Mucosa of rectum (tissue), 2 donors: Measurements from ENCODE around the gene FAM117A.

Experiments
- H3K27ac ChIP-seq, 2 donors: one replicate each; pipeline ENCODE4 v1.7.0; 2013; ENCODE audit warnings: inconsistent platforms in 2 of 2, low read depth in 2 of 2, low read length in 2 of 2
- H3K27me3 ChIP-seq, 2 donors: one replicate each; pipeline ENCODE4 v1.7.0; 2013; ENCODE audit warnings: low read length in 2 of 2; ENCODE audit not compliant: control insufficient read depth in 2 of 2, insufficient read depth in 2 of 2
- H3K36me3 ChIP-seq, 2 donors: one replicate each; pipeline ENCODE4 v1.7.0; 2013; ENCODE audit warnings: low read length in 2 of 2; ENCODE audit not compliant: control insufficient read depth in 2 of 2, insufficient read depth in 2 of 2
- H3K4me1 ChIP-seq, 2 donors: one replicate each; pipeline ENCODE4 v1.7.0; 2013; ENCODE audit warnings: low read length in 2 of 2, mild to moderate bottlenecking in 1 of 2; ENCODE audit not compliant: control insufficient read depth in 2 of 2, insufficient read depth in 2 of 2
- H3K4me3 ChIP-seq, 2 donors: one replicate each; pipeline ENCODE4 v1.7.0; 2013; ENCODE audit warnings: low read length in 2 of 2
- H3K9ac ChIP-seq, 2 donors: one replicate each; pipeline ENCODE4 v1.7.0; 2013; ENCODE audit warnings: low read length in 2 of 2, low read depth in 1 of 2, mild to moderate bottlenecking in 1 of 2
- H3K9me3 ChIP-seq, 2 donors: one replicate each; pipeline ENCODE4 v1.7.0; 2013; ENCODE audit warnings: low read length in 2 of 2; ENCODE audit not compliant: control insufficient read depth in 2 of 2
- donor health status: healthy.
- donor health status: Normal muscosa, but diverticular disease.

Gene FAM117A, protein sequence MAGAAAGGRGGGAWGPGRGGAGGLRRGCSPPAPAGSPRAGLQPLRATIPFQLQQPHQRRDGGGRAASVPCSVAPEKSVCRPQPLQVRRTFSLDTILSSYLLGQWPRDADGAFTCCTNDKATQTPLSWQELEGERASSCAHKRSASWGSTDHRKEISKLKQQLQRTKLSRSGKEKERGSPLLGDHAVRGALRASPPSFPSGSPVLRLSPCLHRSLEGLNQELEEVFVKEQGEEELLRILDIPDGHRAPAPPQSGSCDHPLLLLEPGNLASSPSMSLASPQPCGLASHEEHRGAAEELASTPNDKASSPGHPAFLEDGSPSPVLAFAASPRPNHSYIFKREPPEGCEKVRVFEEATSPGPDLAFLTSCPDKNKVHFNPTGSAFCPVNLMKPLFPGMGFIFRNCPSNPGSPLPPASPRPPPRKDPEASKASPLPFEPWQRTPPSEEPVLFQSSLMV

DNA sequence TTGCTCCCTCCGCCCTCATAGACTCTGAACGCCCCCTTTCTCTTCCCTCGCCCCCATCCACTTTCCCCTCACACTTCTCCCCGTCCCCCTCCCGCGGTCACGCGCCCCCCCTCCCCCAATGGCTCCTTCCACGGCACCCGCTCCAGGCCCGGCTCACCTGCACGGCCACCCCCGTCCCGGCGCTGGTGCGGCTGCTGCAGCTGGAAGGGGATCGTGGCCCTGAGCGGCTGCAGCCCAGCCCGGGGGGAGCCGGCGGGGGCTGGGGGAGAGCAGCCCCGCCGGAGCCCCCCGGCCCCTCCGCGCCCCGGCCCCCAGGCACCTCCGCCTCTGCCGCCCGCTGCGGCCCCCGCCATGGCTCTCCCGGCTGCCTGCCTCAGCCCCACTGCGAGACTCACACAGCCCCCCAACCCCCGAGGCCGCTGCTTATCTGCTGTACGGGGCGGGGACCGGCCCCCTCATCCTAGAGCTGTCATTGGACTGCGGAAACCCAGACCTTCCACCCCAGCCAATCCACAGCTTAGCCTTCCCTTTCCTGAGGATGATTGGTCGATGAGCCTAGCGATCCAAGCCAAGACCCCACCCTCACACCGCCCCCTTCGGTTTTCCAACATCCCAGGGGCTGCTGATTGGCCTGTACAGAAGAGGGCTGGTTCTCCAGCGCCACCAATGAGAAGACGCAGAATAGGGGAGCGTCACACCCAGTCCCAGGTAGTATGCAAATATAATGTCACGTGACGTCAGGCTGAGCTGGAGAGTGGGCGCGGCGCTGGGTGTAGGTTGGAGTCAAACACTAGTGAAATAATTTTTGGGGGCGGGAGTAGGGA, at the start of gene FAM117A:
Gene FAM117A, minus strand, starts transcription at position 397 of the 824 bp plus-strand sequence. Its CDS starts 44 bp downstream, at position 353.
- Histone ChIP-seq H3K27me3 (no peaks in the 10 kb centered on the region), H3K36me3 (no peaks in the 10 kb centered on the region), H3K4me1 (peaks cover 5 to 10% of the 10 kb centered on the region in 2 donors), H3K27ac (peak within 1 kb of the TSS in 1 of 2 donors; percentile 39), H3K4me3 (peak within 1 kb of the TSS; percentile 81), H3K9me3 (no peaks in the 10 kb centered on the region), H3K9ac (peak within 1 kb of the TSS; percentile 3 to 62)

DNA sequence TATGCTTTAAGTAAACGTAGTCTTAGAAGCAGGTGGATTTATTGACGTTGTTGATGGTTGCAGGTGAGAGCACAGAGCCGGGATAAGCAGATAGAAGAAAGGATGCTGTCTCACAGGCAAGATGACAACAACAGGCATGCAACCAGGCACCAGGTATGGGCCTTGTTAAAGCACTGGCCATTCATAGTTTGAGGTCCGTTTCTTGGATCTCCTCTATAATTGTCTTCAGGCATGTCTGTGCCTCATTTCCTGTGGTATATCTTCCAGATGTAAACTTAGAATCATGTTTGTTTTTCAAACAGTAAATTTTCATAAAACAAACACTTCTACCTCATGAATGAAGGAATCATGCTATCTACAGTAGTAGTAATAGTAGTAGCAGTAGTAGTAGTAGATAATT, 45.1 kb upstream of the FAM117A start:
- H3K9me3 ChIP-seq, result no peaks in the 10 kb centered on the region
- no peak overlapping the region for H3K27ac ChIP-seq
- no peak overlapping the region for H3K9ac ChIP-seq
- no peaks in the 10 kb centered on the region for H3K4me1 ChIP-seq
- no peaks in the 10 kb centered on the region for H3K27me3 ChIP-seq
- no peak overlapping the region for H3K4me3 ChIP-seq
- H3K36me3 ChIP-seq, result peaks cover 54 to 63% of the 10 kb centered on the region in 2 donors

DNA sequence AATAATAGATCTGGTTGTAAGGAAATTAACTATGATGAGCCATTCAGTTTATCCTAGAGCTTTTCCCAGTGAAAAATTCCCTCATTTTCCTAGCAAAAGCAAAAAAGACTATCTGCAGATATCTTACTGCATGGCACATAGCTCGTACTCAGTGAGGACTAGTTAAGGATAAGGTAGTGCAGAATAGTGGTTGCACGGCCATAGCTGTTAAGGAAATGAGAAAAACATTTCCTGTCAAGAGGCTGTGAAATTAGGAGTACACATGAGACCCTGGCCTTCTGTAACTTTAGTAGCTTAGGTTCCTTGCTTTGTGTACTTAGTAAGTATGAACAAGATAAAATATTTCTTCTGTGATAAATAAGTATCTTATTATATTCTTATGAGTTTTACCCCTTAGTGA, 34.8 kb upstream of the FAM117A start:
- no peak overlapping the region for H3K27ac ChIP-seq
- no peaks in the 10 kb centered on the region for H3K9me3 ChIP-seq
- no peaks in the 10 kb centered on the region for H3K4me1 ChIP-seq
- no peak overlapping the region for H3K9ac ChIP-seq
- peaks cover 48 to 69% of the 10 kb centered on the region in 2 donors for H3K36me3 ChIP-seq
- H3K4me3 ChIP-seq, result no peak overlapping the region
- no peaks in the 10 kb centered on the region for H3K27me3 ChIP-seq

DNA sequence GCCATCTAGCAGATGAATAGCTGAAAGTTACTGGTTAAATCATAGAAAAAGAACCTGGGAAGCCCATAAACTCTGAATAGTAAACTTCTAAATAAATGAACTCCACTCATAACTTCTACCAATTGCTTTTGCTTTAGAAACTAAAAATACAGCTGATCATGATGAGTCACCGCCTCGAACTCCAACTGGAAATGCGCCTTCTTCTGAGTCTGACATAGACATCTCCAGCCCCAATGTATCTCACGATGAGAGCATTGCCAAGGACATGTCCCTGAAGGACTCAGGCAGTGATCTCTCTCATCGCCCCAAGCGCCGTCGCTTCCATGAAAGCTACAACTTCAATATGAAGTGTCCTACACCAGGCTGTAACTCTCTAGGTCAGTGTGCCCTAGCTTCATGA, 34.3 kb upstream of the FAM117A start:
- Histone ChIP-seq H3K9me3 (no peaks in the 10 kb centered on the region), H3K4me3 (no peak overlapping the region), H3K9ac (no peak overlapping the region), H3K36me3 (peaks cover 49 to 69% of the 10 kb centered on the region in 2 donors), H3K4me1 (no peaks in the 10 kb centered on the region), H3K27me3 (no peaks in the 10 kb centered on the region), H3K27ac (no peak overlapping the region)

DNA sequence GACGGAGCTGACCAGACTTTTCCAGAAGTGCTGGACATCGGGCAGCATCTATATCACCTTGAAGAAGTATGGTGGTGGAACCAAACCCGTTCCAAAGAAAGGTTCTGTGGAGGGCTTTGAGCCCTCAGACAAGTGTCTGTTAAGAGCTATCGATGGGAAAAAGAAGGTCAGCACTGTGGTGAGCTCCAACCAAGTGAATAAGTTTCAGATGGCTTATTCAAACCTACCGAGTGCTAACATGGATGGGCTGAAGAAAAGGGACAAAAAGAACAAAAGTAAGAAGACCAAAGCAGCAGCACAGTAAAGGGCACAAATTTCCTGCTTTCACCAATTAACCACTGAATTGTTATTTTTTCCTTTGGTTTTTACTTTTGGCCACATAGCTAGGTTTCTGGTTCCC, 31.4 kb upstream of the FAM117A start:
- peaks cover 57 to 65% of the 10 kb centered on the region in 2 donors for H3K36me3 ChIP-seq
- no peak overlapping the region for H3K4me3 ChIP-seq

DNA sequence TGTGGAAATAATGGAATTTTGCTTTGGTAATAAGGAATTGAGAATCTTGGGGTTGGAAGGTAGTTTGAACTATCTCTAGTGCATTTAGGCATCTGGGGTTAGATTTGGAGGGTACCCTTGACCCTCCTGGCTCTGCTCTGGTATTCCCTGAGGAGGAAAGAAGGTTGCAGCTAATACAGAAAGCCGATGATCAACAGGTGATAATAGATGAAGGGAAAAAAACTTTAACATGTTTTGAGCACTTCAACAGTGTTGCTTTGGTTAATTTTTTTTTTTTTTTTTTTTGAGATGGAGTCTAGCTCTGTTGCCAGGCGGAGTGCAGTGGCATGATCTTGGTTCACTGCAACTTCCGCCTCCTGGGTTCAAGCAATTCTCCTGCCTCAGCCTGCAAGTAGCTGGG, 29.4 kb upstream of the FAM117A start:
- Histone ChIP-seq H3K9ac (no peak overlapping the region), H3K4me3 (no peak overlapping the region), H3K36me3 (peaks cover 47 to 50% of the 10 kb centered on the region in 2 donors), H3K27ac (no peak overlapping the region), H3K4me1 (peaks cover 9 to 11% of the 10 kb centered on the region in 2 donors), H3K9me3 (no peaks in the 10 kb centered on the region), H3K27me3 (no peaks in the 10 kb centered on the region)

More for the DNA sequence above, 31.4 kb upstream of the FAM117A start:
- Histone ChIP-seq H3K27ac (no peak overlapping the region), H3K9ac (no peak overlapping the region), H3K4me1 (peaks cover 0 to 1% of the 10 kb centered on the region in 2 donors), H3K9me3 (no peaks in the 10 kb centered on the region), H3K27me3 (no peaks in the 10 kb centered on the region)

DNA sequence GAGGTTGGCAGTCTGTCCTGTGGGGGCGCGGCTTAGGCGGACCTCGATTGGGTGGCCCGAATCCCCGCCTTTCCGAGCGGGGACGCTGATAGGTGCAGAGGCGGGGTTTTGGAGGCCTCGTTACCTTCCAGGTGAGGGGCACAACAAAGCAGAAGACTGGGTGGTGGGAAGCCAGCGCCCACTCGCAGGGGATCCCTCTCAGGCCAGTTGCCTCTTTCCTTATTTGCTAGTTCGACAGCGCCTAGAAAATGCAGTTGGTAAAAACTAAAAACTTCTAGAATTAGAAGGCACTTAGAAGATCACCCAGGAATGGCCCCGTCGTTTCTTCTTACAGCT, 25.3 kb upstream of the FAM117A start:
- H3K27ac ChIP-seq, result peak overlapping the region in 1 of 2 donors; percentile 100
- H3K27me3 ChIP-seq, result no peaks in the 10 kb centered on the region
- H3K4me1 ChIP-seq, result peaks cover 13 to 15% of the 10 kb centered on the region in 2 donors
- peaks cover 18 to 22% of the 10 kb centered on the region in 2 donors for H3K36me3 ChIP-seq
- no peaks in the 10 kb centered on the region for H3K9me3 ChIP-seq
- peak overlapping the region in 1 of 2 donors; percentile 33 for H3K9ac ChIP-seq
- H3K4me3 ChIP-seq, result peak overlapping the region; percentile 77 to 96

DNA sequence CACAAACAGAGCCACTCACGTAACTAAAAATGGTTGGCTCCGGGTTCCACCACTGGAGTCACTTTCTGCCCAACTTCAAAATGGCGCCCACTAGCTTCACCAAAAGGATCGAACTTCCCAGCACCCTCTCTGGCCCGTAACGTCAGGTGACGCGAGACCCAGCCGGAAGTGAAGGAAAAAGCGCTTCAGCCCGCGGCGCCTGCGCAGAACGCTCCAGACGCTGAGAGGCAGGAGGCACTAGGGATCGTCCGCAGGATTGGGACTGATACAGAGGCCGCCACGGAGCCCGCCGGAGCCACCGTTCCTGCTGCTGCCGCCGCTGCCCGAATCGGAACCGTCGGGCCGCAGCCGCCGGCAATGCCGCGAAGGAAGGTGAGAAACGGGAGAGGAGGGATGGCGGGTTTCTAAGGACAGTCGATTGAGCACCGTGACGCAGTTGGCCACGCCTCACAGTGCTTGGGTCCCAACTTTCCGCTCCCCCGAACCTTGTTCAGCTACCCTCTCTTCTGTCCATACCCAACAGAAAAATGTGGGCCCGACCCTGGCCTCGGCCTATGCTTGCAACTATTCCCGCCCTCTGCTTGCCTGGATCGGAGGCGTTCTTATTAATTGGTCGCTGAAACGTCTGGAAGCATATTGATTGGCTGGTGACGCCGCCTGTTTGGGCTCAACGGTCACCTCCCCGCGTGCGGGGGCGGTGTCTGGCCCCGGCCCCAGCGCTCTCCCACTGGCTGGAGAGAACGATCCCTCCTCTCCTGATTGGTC, 24.7 kb upstream of the FAM117A start, which contains the start of gene KAT7:
Gene KAT7, plus strand, starts transcription at position 204 of the 765 bp plus-strand sequence. Its CDS starts 154 bp downstream, at position 358.
- Histone ChIP-seq H3K27ac (peak within 1 kb of the TSS; percentile 99 to 100), H3K9me3 (no peaks in the 10 kb centered on the region), H3K9ac (peak within 1 kb of the TSS; percentile 100), H3K27me3 (no peaks in the 10 kb centered on the region), H3K4me3 (peak within 1 kb of the TSS; percentile 96 to 99), H3K4me1 (peaks cover 13 to 15% of the 10 kb centered on the region in 2 donors), H3K36me3 (peaks cover 17 to 19% of the 10 kb centered on the region in 2 donors)

DNA sequence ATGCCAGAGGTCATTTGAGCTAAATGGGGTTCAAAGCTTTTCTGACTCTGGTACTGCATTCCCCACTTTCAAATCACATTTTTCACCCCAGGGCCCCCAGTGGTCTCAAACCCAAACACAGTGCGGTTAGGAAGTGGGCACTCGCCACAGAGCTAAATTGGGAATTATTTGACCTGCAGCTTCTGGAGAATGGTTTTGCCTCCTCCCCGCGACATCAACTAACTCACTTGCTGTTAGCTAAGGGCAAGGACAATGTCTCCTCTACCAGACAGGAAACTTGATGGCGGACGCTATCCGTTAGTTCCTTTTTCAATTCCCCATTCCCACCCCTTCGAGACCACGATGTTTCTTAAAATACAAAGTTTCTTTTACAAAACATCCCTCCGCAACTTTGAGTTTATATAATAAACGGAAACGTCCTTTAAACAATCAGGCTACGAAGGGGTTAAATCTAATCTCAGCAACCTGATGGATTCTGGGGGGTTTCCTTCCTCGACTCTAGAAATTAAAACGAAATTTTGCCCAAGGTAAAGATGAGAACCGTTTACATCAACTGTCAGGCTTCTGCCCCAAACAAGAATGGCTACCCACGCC, 24.1 kb upstream of the FAM117A start:
- no peaks in the 10 kb centered on the region for H3K27me3 ChIP-seq
- H3K36me3 ChIP-seq, result peaks cover 14 to 15% of the 10 kb centered on the region in 2 donors
- peak overlapping the region; percentile 96 to 99 for H3K4me3 ChIP-seq
- peaks cover 13 to 15% of the 10 kb centered on the region in 2 donors for H3K4me1 ChIP-seq
- H3K9ac ChIP-seq, result peak overlapping the region; percentile 100
- no peaks in the 10 kb centered on the region for H3K9me3 ChIP-seq
- H3K27ac ChIP-seq, result peak overlapping the region; percentile 99 to 100
